Stomach (tissue), 9 donors: ENCODE data around the gene GUCD1. TPM values are rescaled to one million over a fixed set of nuclear protein-coding genes. Genes with fewer than 3 reads are reported as not detected.

Experiments used
- DNase-seq, 2 donors: peaks; one replicate each; pipeline versions ENCODE4 v3.0.0 to v3.0.0-alpha.2; 2013 to 2019
- H3K27ac ChIP-seq, 5 donors: fragments of 200-600 bp in 4 of 5; sonication (generic) in 4 of 5; one replicate each; pipeline ENCODE4 v1.5.1; 2013 to 2019; ENCODE audit warnings: mild to moderate bottlenecking in 1 of 5, moderate library complexity in 1 of 5
- H3K27me3 ChIP-seq, 3 donors: fragments of 200-600 bp; sonication (generic); one replicate each; pipeline ENCODE4 v1.5.1; 2017 to 2019; ENCODE audit warnings: mixed run types in 1 of 3
- H3K36me3 ChIP-seq, 4 donors: fragments of 200-600 bp; sonication (generic); 1 replicate in 3 of 4; 2 replicates in 1 of 4; pipeline ENCODE4 v1.5.1; 2016 to 2019
- H3K4me1 ChIP-seq, 4 donors: fragments of 200-600 bp; sonication (generic); one replicate each; pipeline ENCODE4 v1.5.1; 2016 to 2019
- H3K4me3 ChIP-seq, 4 donors: fragments of 200-600 bp; sonication (generic) in 3 of 4; one replicate each; pipeline ENCODE4 v1.5.1; 2016 to 2019; ENCODE audit warnings: mild to moderate bottlenecking in 1 of 4
- H3K9me3 ChIP-seq, 4 donors: fragments of 200-600 bp; sonication (generic); one replicate each; pipeline ENCODE4 v1.5.1; 2016 to 2019
- EP300 ChIP-seq: sonication (generic); formaldehyde crosslinking; IDR thresholded peaks from one replicate; pipeline ENCODE4 v1.6.1; 2017; ENCODE audit warnings: antibody characterized with exemption
- POLR2A ChIP-seq, 4 donors: fragments of 450-650 bp; IDR thresholded peaks; one replicate each; pipeline ENCODE4 v1.6.1; 2016; ENCODE audit warnings: antibody characterized with exemption in 4 of 4, control low read depth in 2 of 4, mild to moderate bottlenecking in 1 of 4, moderate library complexity in 1 of 4
- POLR2AphosphoS5 ChIP-seq, 3 donors: sonication (generic); formaldehyde crosslinking; IDR thresholded peaks; one replicate each; pipeline ENCODE4 v1.6.1; 2016; ENCODE audit warnings: antibody characterized with exemption in 3 of 3
- WGBS, 5 donors: extraction: QIAGEN DNeasy Blood & Tissue Kit in 3 of 5; methylation state at CpG; one replicate each; pipeline versions ENCODE4 v1.1.5 to v1.1.7; 2013 to 2018; 5-methylcytosine and 5-hydroxymethylcytosine counted together
- intact Hi-C: fragments of 100-400 bp; cut with DNase I; formaldehyde crosslinking; loops from one replicate; pipeline ENCODE4 v1.15.1; 2023; ENCODE audit warnings: low total_unique reads
- polyA plus RNA-seq, 3 donors: library from polyadenylated mRNA; stranded (reverse); fragments of 200-250 nt; gene quantifications; one replicate each; pipeline ENCODE4 v1.2.3, GENCODE V29; 2013
- total RNA-seq, 5 donors: library from RNA; depleted of rRNA; stranded (reverse); fragments of >200 nt; gene quantifications; one replicate each; pipeline versions ENCODE4 v1.1.0 to v1.2.3, GENCODE V29; 2014 to 2016
- TF ChIP-seq, protein P1 (sequence below), 7 experiments: fragments of 450-650 bp in 4 of 7; fragments of 200-600 bp in 3 of 7; sonication (generic) in 3 of 7; IDR thresholded peaks; one replicate each; pipeline ENCODE4 v1.5.1; 2016 to 2019; ENCODE audit warnings: antibody characterized with exemption in 7 of 7, control low read depth in 2 of 7, mild to moderate bottlenecking in 1 of 7
- donor health status: healthy with polysubstance abuse.
- donor health status: Bipolar disorder and iron deficiency.
- donor health status: healthy.

The GUCD1 gene
- total and polyA plus RNA-seq, 8 donors = 87.4 to 196 (median 167) TPM

- Histone ChIP-seq H3K36me3 (no peaks in the 10 kb centered on the region), H3K4me3 (no peak overlapping the region), H3K9me3 (no peaks in the 10 kb centered on the region), H3K27me3 (peaks cover 0 to 21% (median 15%) of the 10 kb centered on the region in 3 donors), H3K27ac (no peak overlapping the region), H3K4me1 (peaks cover 13 to 16% (median 14%) of the 10 kb centered on the region in 4 donors)
- intact Hi-C loops = no loop called here
- WGBS, 5 donors = 74 to 87% (median 82%) methylated on average over 5 of the region's 5 CpGs
- DNase-seq = no peak
- TF ChIP-seq, protein P1, sequence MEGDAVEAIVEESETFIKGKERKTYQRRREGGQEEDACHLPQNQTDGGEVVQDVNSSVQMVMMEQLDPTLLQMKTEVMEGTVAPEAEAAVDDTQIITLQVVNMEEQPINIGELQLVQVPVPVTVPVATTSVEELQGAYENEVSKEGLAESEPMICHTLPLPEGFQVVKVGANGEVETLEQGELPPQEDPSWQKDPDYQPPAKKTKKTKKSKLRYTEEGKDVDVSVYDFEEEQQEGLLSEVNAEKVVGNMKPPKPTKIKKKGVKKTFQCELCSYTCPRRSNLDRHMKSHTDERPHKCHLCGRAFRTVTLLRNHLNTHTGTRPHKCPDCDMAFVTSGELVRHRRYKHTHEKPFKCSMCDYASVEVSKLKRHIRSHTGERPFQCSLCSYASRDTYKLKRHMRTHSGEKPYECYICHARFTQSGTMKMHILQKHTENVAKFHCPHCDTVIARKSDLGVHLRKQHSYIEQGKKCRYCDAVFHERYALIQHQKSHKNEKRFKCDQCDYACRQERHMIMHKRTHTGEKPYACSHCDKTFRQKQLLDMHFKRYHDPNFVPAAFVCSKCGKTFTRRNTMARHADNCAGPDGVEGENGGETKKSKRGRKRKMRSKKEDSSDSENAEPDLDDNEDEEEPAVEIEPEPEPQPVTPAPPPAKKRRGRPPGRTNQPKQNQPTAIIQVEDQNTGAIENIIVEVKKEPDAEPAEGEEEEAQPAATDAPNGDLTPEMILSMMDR (IDR thresholded peaks at IDR 0.05) = no peak
- TF ChIP-seq POLR2AphosphoS5 (IDR thresholded peaks at IDR 0.05) (no peak), EP300 (no peak), POLR2A (IDR thresholded peaks at IDR 0.05) (no peak)
Measured at GRCh38 chr22:24496234-24496633, 58.7 kb downstream of the GUCD1 start.

DNA sequence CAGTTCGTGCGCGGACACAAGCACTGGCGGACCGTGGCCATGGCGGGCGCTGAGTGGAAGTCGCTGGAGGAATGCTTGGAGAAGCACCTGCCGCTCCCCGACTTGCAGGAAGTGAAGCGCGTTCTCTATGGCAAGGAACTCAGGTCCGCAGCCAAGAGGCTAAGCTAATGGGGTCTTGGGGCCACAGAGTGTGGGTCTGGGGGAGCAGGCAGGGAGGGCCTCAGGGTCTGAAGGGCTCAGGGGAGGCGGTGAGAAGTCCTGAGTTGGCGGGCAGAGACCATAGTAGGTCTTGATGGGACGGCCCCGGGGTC lies 59.6 kb downstream of the GUCD1 start:
- 93 to 98% (median 96%) methylated on average over 17 of the region's 17 CpGs for WGBS, 5 donors
- Histone ChIP-seq H3K4me3 (no peak overlapping the region), H3K4me1 (peaks cover 13 to 16% (median 14%) of the 10 kb centered on the region in 4 donors), H3K36me3 (no peaks in the 10 kb centered on the region), H3K27me3 (peaks cover 0 to 21% (median 15%) of the 10 kb centered on the region in 3 donors), H3K9me3 (no peaks in the 10 kb centered on the region), H3K27ac (no peak overlapping the region)
- no peak for DNase-seq
- TF ChIP-seq EP300 (no peak), POLR2AphosphoS5 (IDR thresholded peaks at IDR 0.05) (no peak)
- TF ChIP-seq, protein P1 (IDR thresholded peaks at IDR 0.05) = no peak
- intact Hi-C loops = no loop called here

- H3K27ac ChIP-seq = no peak within 1 kb of the TSS
- intact Hi-C loops = no loop called here
Measured at GRCh38 chr22:24494528-24495364, 60.2 kb downstream of the GUCD1 start, which contains the start of gene UPB1. Gene UPB1, plus strand, starts transcription at chr22:24495332. Its CDS starts 72 bp downstream, at chr22:24495404.

DNA sequence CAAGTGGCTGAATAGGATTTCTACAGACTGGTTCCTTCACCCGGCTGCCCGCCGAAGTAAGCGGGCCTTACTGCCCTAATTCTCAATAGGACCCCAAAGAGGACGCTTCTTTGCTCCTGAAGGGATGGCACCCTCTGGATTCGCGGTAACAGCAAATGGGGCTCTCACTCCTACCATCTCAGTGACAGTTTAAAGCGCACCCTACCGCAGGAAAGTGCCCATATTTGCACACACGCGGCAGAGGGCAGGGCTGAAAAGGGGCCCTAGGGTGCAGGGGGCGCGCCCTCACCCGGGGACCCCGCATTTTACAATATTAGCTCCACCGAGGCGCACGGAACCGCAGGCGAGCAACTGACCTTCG lies 60.8 kb downstream of the GUCD1 start:
- 24 to 74% (median 37%) methylated on average over 4 to 21 of the region's 21 CpGs for WGBS, 5 donors
- DNase-seq = no peak
- Histone ChIP-seq H3K27me3 (peaks cover 0 to 21% (median 15%) of the 10 kb centered on the region in 3 donors), H3K27ac (no peak overlapping the region), H3K4me3 (peak overlapping the region; percentile 30 to 44 (median 31)), H3K9me3 (no peaks in the 10 kb centered on the region), H3K36me3 (no peaks in the 10 kb centered on the region), H3K4me1 (peaks cover 13 to 16% (median 14%) of the 10 kb centered on the region in 4 donors)
- TF ChIP-seq, protein P1 (IDR thresholded peaks at IDR 0.05) = no peak
- TF ChIP-seq EP300 (no peak), POLR2AphosphoS5 (IDR thresholded peaks at IDR 0.05) (no peak), POLR2A (IDR thresholded peaks at IDR 0.05) (no peak)
- intact Hi-C loops = no loop called here

More at GRCh38 chr22:24494528-24495364, 60.2 kb downstream of the GUCD1 start, which contains the start of gene UPB1:
- Histone ChIP-seq H3K4me3 (peak within 1 kb of the TSS; percentile 30 to 44 (median 31)), H3K4me1 (peaks cover 13 to 16% (median 14%) of the 10 kb centered on the region in 4 donors), H3K27me3 (peaks cover 0 to 21% (median 15%) of the 10 kb centered on the region in 3 donors), H3K36me3 (no peaks in the 10 kb centered on the region), H3K9me3 (no peaks in the 10 kb centered on the region)
- DNase-seq = peak in 1 of 2 donors; percentile 60
- TF ChIP-seq, protein P1 (IDR thresholded peaks at IDR 0.05) = no peak
- no peak for TF ChIP-seq POLR2A (IDR thresholded peaks at IDR 0.05)
- TF ChIP-seq POLR2AphosphoS5 (IDR thresholded peaks at IDR 0.05) = no peak
- no peak for TF ChIP-seq EP300
- 25 to 52% (median 37%) methylated on average over 46 to 76 of the region's 76 CpGs for WGBS, 5 donors
